ENCODE measurements around the gene CSK.

Gene CSK

GRCh38 chr15:74815121-74815934, 33.4 kb downstream of the CSK start:
- Histone ChIP-seq H3K9me3 (ENCODE audit: insufficient read depth, low read length) (no peaks in the 10 kb centered on the region), H3K27me3 (ENCODE audit: low read depth, low read length) (no peaks in the 10 kb centered on the region), H2AFZ (ENCODE audit: low read depth, low read length) (no peak overlapping the region), H3K9ac (ENCODE audit: low read length) (peak overlapping the region; percentile 56), H3K4me2 (ENCODE audit: low read length) (peak overlapping the region; percentile 66), H3K4me1 (ENCODE audit: low read length) (peaks cover 34% of the 10 kb centered on the region), H3K36me3 (replicated peaks; ENCODE audit: low read depth, low read length) (no peaks in the 10 kb centered on the region), H3K27ac (ENCODE audit: low read length) (peak overlapping the region; percentile 28), H3K4me3 (ENCODE audit: low read length) (peak overlapping the region; percentile 54), H4K20me1 (ENCODE audit: insufficient read depth, low read length) (no peaks in the 10 kb centered on the region), H3K79me2 (ENCODE audit: low read length) (no peaks in the 10 kb centered on the region)
- TF ChIP-seq EZH2phosphoT487 (IDR thresholded peaks at IDR 0.05; ENCODE audit: low read depth) (no peak), CTCF (IDR thresholded peaks at IDR 0.05; ENCODE audit: low read depth, low read length) (no peak)

GRCh38 chr15:74815961-74816360, 34.1 kb downstream of the CSK start:
- Histone ChIP-seq H3K4me2 (ENCODE audit: low read length) (peak overlapping the region; percentile 66), H3K9me3 (ENCODE audit: insufficient read depth, low read length) (no peaks in the 10 kb centered on the region), H3K4me3 (ENCODE audit: low read length) (peak overlapping the region; percentile 54; the same call in 1 of the 2 replicates)

GRCh38 chr15:74816624-74817369, 34.9 kb downstream of the CSK start:
- Histone ChIP-seq H3K36me3 (replicated peaks; ENCODE audit: low read depth, low read length) (no peaks in the 10 kb centered on the region), H3K4me2 (ENCODE audit: low read length) (no peak overlapping the region), H3K79me2 (ENCODE audit: low read length) (no peaks in the 10 kb centered on the region), H3K4me3 (ENCODE audit: low read length) (no peak overlapping the region), H3K27me3 (ENCODE audit: low read depth, low read length) (no peaks in the 10 kb centered on the region), H4K20me1 (ENCODE audit: insufficient read depth, low read length) (no peaks in the 10 kb centered on the region), H3K9me3 (ENCODE audit: insufficient read depth, low read length) (no peaks in the 10 kb centered on the region), H2AFZ (ENCODE audit: low read depth, low read length) (no peak overlapping the region), H3K4me1 (ENCODE audit: low read length) (peaks cover 49% of the 10 kb centered on the region), H3K27ac (ENCODE audit: low read length) (no peak overlapping the region), H3K9ac (ENCODE audit: low read length) (no peak overlapping the region)
- no peak for TF ChIP-seq CTCF (IDR thresholded peaks at IDR 0.05; ENCODE audit: low read depth, low read length)
- TF ChIP-seq EZH2phosphoT487 (IDR thresholded peaks at IDR 0.05; ENCODE audit: low read depth) = no peak

More at GRCh38 chr15:74815961-74816360, 34.1 kb downstream of the CSK start:
- H3K27ac ChIP-seq (ENCODE audit: low read length) = peak overlapping the region; percentile 28
- H3K27me3 ChIP-seq (ENCODE audit: low read depth, low read length) = no peaks in the 10 kb centered on the region
- TF ChIP-seq CTCF (IDR thresholded peaks at IDR 0.05; ENCODE audit: low read depth, low read length) = no peak
- TF ChIP-seq EZH2phosphoT487 (IDR thresholded peaks at IDR 0.05; ENCODE audit: low read depth) = no peak
- H2AFZ ChIP-seq (ENCODE audit: low read depth, low read length) = no peak overlapping the region
- H3K4me1 ChIP-seq (ENCODE audit: low read length) = peaks cover 41% of the 10 kb centered on the region
- no peaks in the 10 kb centered on the region for H4K20me1 ChIP-seq (ENCODE audit: insufficient read depth, low read length)
- no peaks in the 10 kb centered on the region for H3K79me2 ChIP-seq (ENCODE audit: low read length)
- H3K36me3 ChIP-seq (replicated peaks; ENCODE audit: low read depth, low read length) = no peaks in the 10 kb centered on the region
- peak overlapping the region; percentile 56 for H3K9ac ChIP-seq (ENCODE audit: low read length)

DNA sequence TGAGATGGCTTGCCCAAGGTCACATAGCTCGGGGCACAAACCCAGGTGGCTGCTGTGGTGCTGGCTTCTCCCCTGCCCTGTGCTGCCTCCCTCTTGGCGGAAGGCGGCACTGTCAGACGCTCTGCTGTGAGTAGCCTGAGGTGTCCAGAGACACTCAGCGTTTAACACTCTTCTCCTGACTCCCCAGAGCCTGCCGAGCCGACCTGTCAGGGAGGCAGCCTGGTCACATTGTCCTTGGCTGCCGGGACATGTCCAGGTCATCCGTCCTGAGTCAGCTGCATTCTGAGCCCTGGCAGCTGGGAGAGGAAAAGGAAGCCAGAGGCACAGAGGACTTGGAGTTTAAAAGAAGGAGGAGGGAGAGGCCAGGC, 35.5 kb downstream of the CSK start:
- H3K27ac ChIP-seq (ENCODE audit: low read length) = no peak overlapping the region
- H3K4me3 ChIP-seq (ENCODE audit: low read length) = no peak overlapping the region
- H2AFZ ChIP-seq (ENCODE audit: low read depth, low read length) = no peak overlapping the region
- H3K79me2 ChIP-seq (ENCODE audit: low read length) = no peaks in the 10 kb centered on the region
- no peaks in the 10 kb centered on the region for H3K27me3 ChIP-seq (ENCODE audit: low read depth, low read length)
- H3K4me2 ChIP-seq (ENCODE audit: low read length) = 0 out of 2 replicates have a peak overlapping the region, but pooled peaks have one; percentile 13
- no peak for TF ChIP-seq EZH2phosphoT487 (IDR thresholded peaks at IDR 0.05; ENCODE audit: low read depth)
- TF ChIP-seq CTCF (IDR thresholded peaks at IDR 0.05; ENCODE audit: low read depth, low read length) = peak; percentile 59
- no peaks in the 10 kb centered on the region for H3K9me3 ChIP-seq (ENCODE audit: insufficient read depth, low read length)
- no peaks in the 10 kb centered on the region for H3K36me3 ChIP-seq (replicated peaks; ENCODE audit: low read depth, low read length)
- no peak overlapping the region for H3K9ac ChIP-seq (ENCODE audit: low read length)
- no peaks in the 10 kb centered on the region for H4K20me1 ChIP-seq (ENCODE audit: insufficient read depth, low read length)
- H3K4me1 ChIP-seq (ENCODE audit: low read length) = peaks cover 51% of the 10 kb centered on the region
